Erythroblast (primary cell): ENCODE results near the gene PTRHD1.
A peak's percentile ranks its signal among the peaks of the same experiment; 100 is the strongest.
"Not testable (repeated sequence)": the region's sequence is repeated elsewhere in the genome, so short reads cannot be mapped to it uniquely, and the experiment has no call there.

Experiments used
- DNase-seq, 2 experiments: peaks; one replicate each; lab custom pipeline; 2025; lab: John Stamatoyannopoulos, UW
- GATA1 ChIP-seq: IDR thresholded peaks from 2 replicates; pipeline ENCODE4 v1.6.1; 2011; ENCODE audit warnings: low read depth, mild to moderate bottlenecking, control low read depth, low read length, moderate library complexity
- POLR2A ChIP-seq: IDR thresholded peaks from 2 replicates; pipeline ENCODE4 v1.6.1; 2011; ENCODE audit warnings: mild to moderate bottlenecking, low read length

The PTRHD1 gene

GRCh38 chr2:24809316-24810007 is 16.3 kb upstream of the PTRHD1 start:
- TF ChIP-seq POLR2A = no peak
- no peak for TF ChIP-seq GATA1
- DNase-seq = no peak

- DNase-seq = no peak
- TF ChIP-seq POLR2A = no peak
- TF ChIP-seq GATA1 = no peak
Measured at GRCh38 chr2:24806661-24807036, 13.5 kb upstream of the PTRHD1 start.

GRCh38 chr2:24805811-24806660 is 12.8 kb upstream of the PTRHD1 start:
- not testable (repeated sequence) for DNase-seq

GRCh38 chr2:24800487-24800886 is 7.3 kb upstream of the PTRHD1 start:
- DNase-seq = not testable (repeated sequence)

GRCh38 chr2:24797644-24798043 is 4.5 kb upstream of the PTRHD1 start:
- TF ChIP-seq GATA1 (no peak), POLR2A (no peak)
- peak in 1 of 2 experiments; percentile 50 for DNase-seq

GRCh38 chr2:24793761-24794435 is 707 bp upstream of the PTRHD1 start:
- TF ChIP-seq GATA1 = no peak
- no peak for TF ChIP-seq POLR2A
- DNase-seq = peak; percentile 64 to 72

GRCh38 chr2:24792542-24792873 is 683 bp downstream of the PTRHD1 start:
- TF ChIP-seq POLR2A (no peak), GATA1 (no peak)
- no peak for DNase-seq

- TF ChIP-seq POLR2A = no peak
- TF ChIP-seq GATA1 = no peak
- DNase-seq = no peak
Measured at GRCh38 chr2:24791452-24791851, 1.7 kb downstream of the PTRHD1 start.

GRCh38 chr2:24788816-24789215 is 4.4 kb downstream of the PTRHD1 start:
- DNase-seq = no peak
- TF ChIP-seq POLR2A (no peak), GATA1 (no peak)

GRCh38 chr2:24787532-24787931 is 5.7 kb downstream of the PTRHD1 start:
- TF ChIP-seq POLR2A = no peak
- no peak for TF ChIP-seq GATA1
- no peak for DNase-seq

GRCh38 chr2:24785671-24786321 is 7.4 kb downstream of the PTRHD1 start:
- DNase-seq = no peak
- no peak for TF ChIP-seq POLR2A
- TF ChIP-seq GATA1 = no peak

- TF ChIP-seq GATA1 = no peak
- TF ChIP-seq POLR2A = no peak
- DNase-seq = no peak
Measured at GRCh38 chr2:24783641-24784040, 9.6 kb downstream of the PTRHD1 start.

- TF ChIP-seq POLR2A (no peak), GATA1 (no peak)
- DNase-seq = no peak
Measured at GRCh38 chr2:24779116-24779515, 14.1 kb downstream of the PTRHD1 start.

- TF ChIP-seq POLR2A (no peak), GATA1 (no peak)
- DNase-seq = no peak
Measured at GRCh38 chr2:24774373-24774772, 18.8 kb downstream of the PTRHD1 start.
